ENCODE measurements around the gene ZNF440.
"Not testable (repeated sequence)": the region's sequence is repeated elsewhere in the genome, so short reads cannot be mapped to it uniquely, and the experiment has no call there.

Gene ZNF440

DNA sequence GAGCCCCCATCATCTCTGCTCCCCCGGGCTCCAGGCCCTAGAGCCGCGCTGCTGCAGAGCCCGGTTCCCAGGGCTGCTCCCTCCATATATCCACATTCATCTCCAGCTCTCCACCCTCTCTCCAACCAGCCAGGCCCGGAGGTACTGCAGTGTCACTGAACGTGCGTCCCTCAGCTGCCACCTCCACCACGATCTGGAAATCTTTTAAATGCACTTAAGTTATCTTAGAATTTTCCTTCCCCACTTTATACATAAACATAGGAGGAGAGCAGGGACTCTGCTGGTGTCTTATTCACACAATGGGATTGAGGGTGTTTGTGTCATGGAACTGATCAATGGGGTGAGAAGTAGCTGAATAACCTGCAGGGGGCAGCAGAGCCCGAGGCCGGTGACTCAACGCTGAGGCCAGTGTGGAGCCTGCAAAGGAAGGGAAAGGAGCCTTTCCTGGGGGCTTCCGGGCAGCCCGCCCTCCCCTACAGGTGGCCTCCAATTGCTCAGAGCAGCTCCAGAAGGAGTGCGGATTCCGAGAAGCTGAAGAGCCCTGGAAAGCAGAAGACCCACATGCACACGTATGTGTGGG is 65.7 kb downstream of the ZNF440 start:
- DNase-seq (ENCODE audit: low read depth, low spot score), result peak; percentile 19
- not testable (repeated sequence) for H3K4me3 ChIP-seq (ENCODE audit: low read length)

DNA sequence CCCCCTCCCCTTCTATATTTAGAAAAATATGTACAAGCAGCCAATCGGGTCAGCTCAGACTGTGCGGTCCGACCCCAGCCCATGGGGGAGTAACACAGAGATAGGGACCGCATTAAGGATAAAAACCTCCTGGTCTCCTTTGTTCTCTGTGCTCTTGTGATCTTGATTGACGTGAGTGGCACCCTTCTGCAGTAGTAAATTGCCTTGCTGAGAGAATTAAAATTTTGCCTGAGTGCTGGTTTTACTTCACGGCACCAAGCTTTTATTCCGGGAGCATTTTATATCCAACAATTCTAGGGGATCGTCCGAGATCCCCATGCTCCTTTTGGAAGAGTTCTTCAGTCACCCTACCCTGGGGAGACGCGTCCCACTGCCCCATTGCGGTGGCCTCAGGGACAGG is 66.5 kb downstream of the ZNF440 start:
- H3K4me3 ChIP-seq (ENCODE audit: low read length), result no peak overlapping the region
- DNase-seq (ENCODE audit: low read depth, low spot score), result no peak

DNA sequence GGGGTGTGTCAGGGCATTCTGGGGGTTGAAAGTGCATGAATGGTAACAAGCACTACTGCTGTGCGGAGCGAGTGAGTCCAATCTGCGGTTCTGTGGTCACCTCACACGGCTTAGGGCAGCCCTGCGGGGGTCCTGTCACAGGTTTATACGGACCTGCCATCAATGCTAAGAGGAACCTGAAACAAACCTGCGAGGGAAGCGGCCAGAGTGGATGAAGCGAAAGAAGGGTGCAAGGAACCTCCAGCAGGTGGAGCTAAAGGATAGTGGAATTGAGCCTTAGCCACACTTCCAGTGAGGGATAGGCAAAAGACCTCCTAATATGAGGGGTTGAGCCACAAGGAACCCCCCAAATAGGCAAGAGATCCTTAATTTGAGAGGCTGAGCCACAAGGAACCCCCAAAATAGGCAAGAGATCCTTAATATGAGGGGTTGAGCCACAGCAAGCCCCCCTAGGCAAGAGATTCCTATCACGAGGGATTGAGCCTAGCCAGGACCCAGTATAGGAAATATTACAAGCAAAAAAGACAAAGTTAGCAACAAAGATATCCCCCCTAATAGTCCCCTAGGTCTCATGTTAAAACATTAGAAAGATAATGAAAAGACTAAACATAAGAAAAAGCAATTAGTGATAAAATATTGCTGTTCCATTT is 67.2 kb downstream of the ZNF440 start:
- DNase-seq (ENCODE audit: low read depth, low spot score), result peak; percentile 54
- H3K4me3 ChIP-seq (ENCODE audit: low read length), result no peak overlapping the region

DNA sequence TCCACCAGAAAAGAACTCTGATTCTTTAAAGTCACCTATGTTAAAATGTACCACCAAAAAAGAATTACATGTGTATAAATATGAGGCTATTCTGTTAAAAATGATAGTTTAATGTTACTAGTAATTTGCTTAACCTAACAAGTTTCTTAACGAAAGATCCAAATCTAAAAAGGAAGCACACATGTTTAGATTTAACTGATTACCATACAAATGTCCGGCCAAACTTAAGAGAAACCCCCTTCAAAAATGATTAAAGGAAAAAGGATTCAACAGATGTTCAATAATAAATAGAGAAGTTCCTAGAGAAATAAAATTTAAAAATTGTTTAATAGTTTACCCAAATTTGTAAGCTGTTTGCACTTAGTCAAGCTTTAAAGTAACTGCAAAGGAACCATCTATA is 68.5 kb downstream of the ZNF440 start:
- H3K4me3 ChIP-seq (ENCODE audit: low read length), result no peak overlapping the region
- no peak for DNase-seq (ENCODE audit: low read depth, low spot score)

All from Jurkat, Clone E6-1 (cell line).